Dermis microvascular lymphatic vessel endothelial cell (primary cell): ENCODE data around the gene LRP1B. TPM values are rescaled to one million over a fixed set of nuclear protein-coding genes. Genes with fewer than 3 reads are reported as not detected.

Source experiments
- DNase-seq, 2 donors: peaks; one replicate each; pipeline versions ENCODE4 v3.0.0 to v3.0.0-alpha.2; 2010; ENCODE audit warnings: low read depth in 2 of 2
- total RNA-seq: library from RNA; depleted of rRNA; stranded (reverse); fragments of >200 nt; gene quantifications from 2 replicates; pipeline ENCODE4 v1.2.1, GENCODE V29; 2014

Gene LRP1B
- total RNA-seq, 1 donor from 2014 or later = 0.13 TPM

- no peak for DNase-seq
Observed at GRCh38 chr2:140851258-140851981, 1279.4 kb downstream of the LRP1B start.

- DNase-seq = no peak
Observed at GRCh38 chr2:140843186-140843585, 1287.6 kb downstream of the LRP1B start.

- DNase-seq = no peak
Observed at GRCh38 chr2:140842110-140842509, 1288.7 kb downstream of the LRP1B start.

- no peak for DNase-seq
Observed at GRCh38 chr2:140841141-140841540, 1289.7 kb downstream of the LRP1B start.

- no peak for DNase-seq
Observed at GRCh38 chr2:140836826-140837225, 1294.0 kb downstream of the LRP1B start.

- DNase-seq = no peak
Observed at GRCh38 chr2:140835079-140835478, 1295.7 kb downstream of the LRP1B start.

GRCh38 chr2:140814141-140814540 is 1316.7 kb downstream of the LRP1B start:
- DNase-seq = no peak

- no peak for DNase-seq
Observed at GRCh38 chr2:140808820-140809219, 1322.0 kb downstream of the LRP1B start.

GRCh38 chr2:140808211-140808610 is 1322.6 kb downstream of the LRP1B start:
- no peak for DNase-seq

- DNase-seq = no peak
Observed at GRCh38 chr2:140804700-140805260, 1326.0 kb downstream of the LRP1B start.

GRCh38 chr2:140801311-140801710 is 1329.5 kb downstream of the LRP1B start:
- DNase-seq = no peak

- DNase-seq = no peak
Observed at GRCh38 chr2:140797718-140798117, 1333.1 kb downstream of the LRP1B start.

GRCh38 chr2:140791802-140792201 is 1339.0 kb downstream of the LRP1B start:
- DNase-seq = no peak

- DNase-seq = no peak
Observed at GRCh38 chr2:140786585-140786984, 1344.2 kb downstream of the LRP1B start.

GRCh38 chr2:140775411-140775810 is 1355.4 kb downstream of the LRP1B start:
- DNase-seq = no peak

- DNase-seq = no peak
Observed at GRCh38 chr2:140770645-140771044, 1360.2 kb downstream of the LRP1B start.

GRCh38 chr2:140761807-140762206 is 1369.0 kb downstream of the LRP1B start:
- DNase-seq = no peak

- DNase-seq = no peak
Observed at GRCh38 chr2:140759426-140760156, 1371.2 kb downstream of the LRP1B start.

GRCh38 chr2:140747665-140748064 is 1383.2 kb downstream of the LRP1B start:
- DNase-seq = no peak

GRCh38 chr2:140747090-140747489 is 1383.7 kb downstream of the LRP1B start:
- DNase-seq = no peak

- DNase-seq = no peak
Observed at GRCh38 chr2:140744379-140744778, 1386.4 kb downstream of the LRP1B start.

- DNase-seq = no peak
Observed at GRCh38 chr2:140737006-140737405, 1393.8 kb downstream of the LRP1B start.

- DNase-seq = no peak
Observed at GRCh38 chr2:140734992-140735391, 1395.8 kb downstream of the LRP1B start.
